PC-9 (cell line): ENCODE measurements around the gene ARRDC1. TPM values are rescaled to one million over a fixed set of nuclear protein-coding genes. Genes with fewer than 3 reads are reported as not detected.

ENCODE experiments used
- BruUV-seq: library from RNA; stranded (reverse); fragments of 400-500 nt; replicated peaks from 2 replicates; lab custom pipeline; 2021; lab: Mats Ljungman, UMichigan
- CTCF ChIA-PET: fragments of 300-600 bp; sonication (Branson Sonifier 250); formaldehyde crosslinking; loops from one replicate; lab custom pipeline; 2022; ENCODE audit warnings: antibody characterized with exemption; lab: Charles Lee
- POLR2A ChIA-PET: fragments of 300-600 bp; sonication (Branson Sonifier 250); formaldehyde crosslinking; loops from one replicate; lab custom pipeline; 2022; ENCODE audit warnings: antibody characterized with exemption; ENCODE audit not compliant: unreplicated experiment; lab: Charles Lee
- DNase-seq, 2 experiments: peaks; one replicate each; pipeline versions ENCODE4 v3.0.0 to v3.0.0-alpha.2; 2015 to 2022; ENCODE audit warnings: mixed read lengths in 1 of 2
- H2AFZ ChIP-seq: fragments of 200-600 bp; sonication (generic); 2 replicates; pipeline ENCODE4 v1.8.1; 2017; ENCODE audit warnings: antibody characterized with exemption
- H3F3A ChIP-seq: fragments of 200-600 bp; sonication (generic); 2 replicates; pipeline ENCODE4 v1.8.1; 2017; ENCODE audit warnings: antibody characterized with exemption, mild to moderate bottlenecking, low read depth; ENCODE audit not compliant: insufficient read depth
- H3K27ac ChIP-seq: fragments of 200-600 bp; sonication (generic); 2 replicates; pipeline ENCODE4 v1.6.1; 2016; ENCODE audit warnings: mixed run types
- H3K27me3 ChIP-seq: fragments of 200-600 bp; sonication (generic); 2 replicates; pipeline ENCODE4 v1.6.1; 2016; ENCODE audit warnings: low read depth, mixed run types; ENCODE audit not compliant: insufficient read depth
- H3K36me3 ChIP-seq: fragments of 200-600 bp; sonication (generic); 2 replicates; pipeline ENCODE4 v1.6.1; 2016; ENCODE audit warnings: low read depth, mixed run types
- H3K4me1 ChIP-seq: fragments of 200-600 bp; sonication (generic); replicated peaks from 2 replicates; pipeline ENCODE4 v1.6.1; 2016; ENCODE audit warnings: mixed run types; ENCODE audit not compliant: insufficient read depth
- H3K4me2 ChIP-seq: fragments of 200-600 bp; sonication (generic); 2 replicates; pipeline ENCODE4 v1.6.1; 2017; ENCODE audit warnings: mixed run types
- H3K4me3 ChIP-seq: fragments of 200-600 bp; sonication (generic); 2 replicates; pipeline ENCODE4 v1.6.1; 2016; ENCODE audit warnings: mixed run types
- H3K79me2 ChIP-seq: fragments of 200-600 bp; sonication (generic); 2 replicates; pipeline ENCODE4 v1.6.1; 2017; ENCODE audit warnings: low read depth, mixed run types
- H3K9me2 ChIP-seq: fragments of 200-600 bp; sonication (generic); 2 replicates; pipeline ENCODE4 v1.8.1; 2017; ENCODE audit warnings: mild to moderate bottlenecking; ENCODE audit not compliant: insufficient read depth
- H3K9me3 ChIP-seq: fragments of 200-600 bp; sonication (generic); 2 replicates; pipeline ENCODE4 v1.8.1; 2016; ENCODE audit warnings: low read depth; ENCODE audit not compliant: insufficient read depth
- H4K20me1 ChIP-seq: fragments of 200-600 bp; sonication (generic); 2 replicates; pipeline ENCODE4 v1.8.1; 2017; ENCODE audit not compliant: insufficient read depth
- CTCF ChIP-seq: fragments of 200-600 bp; sonication (generic); conservative IDR thresholded peaks from 2 replicates; pipeline ENCODE4 v1.6.1; 2017; ENCODE audit warnings: mixed run types, antibody characterized with exemption, mild to moderate bottlenecking, moderate library complexity
- EZH2 ChIP-seq: fragments of 200-600 bp; sonication (generic); IDR thresholded peaks from 2 replicates; pipeline ENCODE4 v1.8.0; 2017; ENCODE audit warnings: antibody characterized with exemption, low read depth
- intact Hi-C: fragments of 100-400 bp; cut with micrococcal nuclease; formaldehyde crosslinking; loops from one replicate; pipeline ENCODE4 v1.10.0; 2022; ENCODE audit not compliant: unreplicated experiment
- total RNA-seq: library from RNA; stranded (reverse); gene quantifications from 2 replicates; pipeline ENCODE4 v1.2.3, GENCODE V29; 2021

The ARRDC1 gene
- total RNA-seq, 1 experiment from 2014 or later: 127 TPM

GRCh38 chr9:137612741-137613142 is 7.3 kb downstream of the ARRDC1 start:
- TF ChIP-seq CTCF (no peak), EZH2 (no peak)
- Histone ChIP-seq H3K4me2 (peak overlapping the region; percentile 78), H2AFZ (no peak overlapping the region), H3F3A (peaks cover 52% of the 10 kb centered on the region), H3K4me1 (peaks cover 76% of the 10 kb centered on the region), H3K79me2 (peaks cover 67% of the 10 kb centered on the region), H3K27ac (peak overlapping the region; percentile 97), H3K4me3 (peak overlapping the region; percentile 1; the same call in 1 of the 2 replicates), H3K9me2 (no peaks in the 10 kb centered on the region), H3K27me3 (no peaks in the 10 kb centered on the region), H3K9me3 (no peaks in the 10 kb centered on the region), H3K36me3 (peaks cover 8% of the 10 kb centered on the region; the same call in 1 of the 2 replicates), H4K20me1 (no peaks in the 10 kb centered on the region)
- TSS peak; percentile 35 for BruUV-seq
- intact Hi-C loops: loop anchor here (2.0 to 10.0 kb wide), 4 partner anchors 34 to 370 kb away; partner anchors contain the start of genes DPH7, MRPL41, PNPLA7 and TUBB4B
- no peak for DNase-seq
- ChIA-PET POLR2A (no interaction called here), CTCF (no interaction called here)

- Histone ChIP-seq H3K9me2 (no peaks in the 10 kb centered on the region), H3K79me2 (peaks cover 67% of the 10 kb centered on the region), H3K4me2 (peak overlapping the region; percentile 78), H2AFZ (no peak overlapping the region), H3K27me3 (no peaks in the 10 kb centered on the region), H3K27ac (peak overlapping the region; percentile 97), H3K9me3 (no peaks in the 10 kb centered on the region), H3K4me3 (no peak overlapping the region; the same call in 1 of the 2 replicates), H3K36me3 (peaks cover 8% of the 10 kb centered on the region; the same call in 1 of the 2 replicates), H3F3A (peaks cover 53% of the 10 kb centered on the region), H3K4me1 (peaks cover 72% of the 10 kb centered on the region), H4K20me1 (no peaks in the 10 kb centered on the region)
- no peak for TF ChIP-seq CTCF
- no peak for TF ChIP-seq EZH2
- POLR2A ChIA-PET: no interaction called here
- BruUV-seq: no TSS peak
- CTCF ChIA-PET: no interaction called here
- no peak for DNase-seq
- intact Hi-C loops: loop anchor here (2.0 to 10.0 kb wide), 4 partner anchors 34 to 371 kb away; partner anchors contain the start of genes DPH7, MRPL41, PNPLA7 and TUBB4B
Measured at GRCh38 chr9:137613259-137613658, 7.8 kb downstream of the ARRDC1 start.

GRCh38 chr9:137613738-137614523 is 8.4 kb downstream of the ARRDC1 start:
- Histone ChIP-seq H3F3A (peaks cover 57% of the 10 kb centered on the region), H3K9me2 (no peaks in the 10 kb centered on the region), H3K79me2 (peaks cover 63% of the 10 kb centered on the region), H2AFZ (no peak overlapping the region), H3K9me3 (no peaks in the 10 kb centered on the region), H3K4me1 (peaks cover 65% of the 10 kb centered on the region), H3K27me3 (no peaks in the 10 kb centered on the region), H3K4me2 (peak overlapping the region; percentile 78), H3K27ac (peak overlapping the region; percentile 97; the same call in 1 of the 2 replicates), H3K36me3 (peaks cover 8% of the 10 kb centered on the region; the same call in 1 of the 2 replicates), H3K4me3 (no peak overlapping the region), H4K20me1 (no peaks in the 10 kb centered on the region)
- intact Hi-C loops: loop anchor here (2.0 to 10.0 kb wide), 4 partner anchors 35 to 372 kb away; partner anchors contain the start of genes DPH7, MRPL41, PNPLA7 and TUBB4B
- TF ChIP-seq EZH2 (no peak), CTCF (no peak)
- ChIA-PET POLR2A (no interaction called here), CTCF (no interaction called here)
- DNase-seq: no peak
- BruUV-seq: no TSS peak
